Nephron (organoid): Measurements from ENCODE around the gene DAB2.

ENCODE experiments used
- H3K27ac Mint-ChIP-seq, 3 experiments: 2 replicates each; pipeline ENCODE4 v1.8.0; 2020; ENCODE audit warnings: mixed read lengths in 3 of 3, mild to moderate bottlenecking in 2 of 3, moderate library complexity in 1 of 3
- H3K27me3 Mint-ChIP-seq: 2 replicates; pipeline ENCODE4 v1.8.0; 2021; ENCODE audit warnings: low read depth, mild to moderate bottlenecking, moderate library complexity, mixed read lengths
- H3K36me3 Mint-ChIP-seq: 2 replicates; pipeline ENCODE4 v1.8.0; 2020; ENCODE audit warnings: low read depth, mixed read lengths
- H3K4me1 Mint-ChIP-seq: 2 replicates; pipeline ENCODE4 v1.8.0; 2020; ENCODE audit warnings: mixed read lengths
- H3K4me3 Mint-ChIP-seq, 3 experiments: 2 replicates each; pipeline ENCODE4 v1.8.0; 2020; ENCODE audit warnings: mild to moderate bottlenecking in 3 of 3, mixed read lengths in 3 of 3, moderate library complexity in 2 of 3
- H3K9me3 Mint-ChIP-seq: 2 replicates; pipeline ENCODE4 v1.8.0; 2020; ENCODE audit warnings: mixed read lengths
- TF ChIP-seq, protein P1 (sequence below), 3 experiments: fragments of 200-600 bp; sonication (generic); IDR thresholded peaks; one replicate each; pipeline ENCODE4 v1.5.0; 2021; ENCODE audit warnings: antibody characterized with exemption in 3 of 3; ENCODE audit not compliant: unreplicated experiment in 3 of 3

Gene DAB2

DNA sequence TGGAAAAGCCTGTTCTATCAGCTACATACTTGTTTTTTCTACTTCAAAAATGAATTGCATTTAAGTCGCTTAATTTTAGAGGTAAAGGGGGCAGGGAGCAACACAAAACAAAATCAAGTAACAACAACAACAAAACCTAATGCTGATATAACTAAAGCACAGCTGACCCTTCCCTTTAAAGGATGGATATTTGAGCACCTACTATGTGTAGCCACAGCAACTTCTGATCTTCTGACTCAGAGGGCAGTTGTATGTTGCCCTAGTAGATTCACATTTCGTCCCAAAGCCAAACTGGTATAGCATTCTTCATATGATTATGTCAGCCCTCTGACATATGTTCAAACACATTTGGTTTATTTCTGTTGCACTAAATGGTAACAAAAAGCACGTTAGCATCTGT, 6.8 kb downstream of the DAB2 start:
- Mint-ChIP-seq H3K36me3 (peaks cover 10% of the 10 kb centered on the region), H3K4me3 (no peak overlapping the region), H3K9me3 (no peaks in the 10 kb centered on the region), H3K27ac (no peak overlapping the region), H3K4me1 (peaks cover 29% of the 10 kb centered on the region), H3K27me3 (peaks cover under 1% of the 10 kb centered on the region)
- TF ChIP-seq, protein P1, sequence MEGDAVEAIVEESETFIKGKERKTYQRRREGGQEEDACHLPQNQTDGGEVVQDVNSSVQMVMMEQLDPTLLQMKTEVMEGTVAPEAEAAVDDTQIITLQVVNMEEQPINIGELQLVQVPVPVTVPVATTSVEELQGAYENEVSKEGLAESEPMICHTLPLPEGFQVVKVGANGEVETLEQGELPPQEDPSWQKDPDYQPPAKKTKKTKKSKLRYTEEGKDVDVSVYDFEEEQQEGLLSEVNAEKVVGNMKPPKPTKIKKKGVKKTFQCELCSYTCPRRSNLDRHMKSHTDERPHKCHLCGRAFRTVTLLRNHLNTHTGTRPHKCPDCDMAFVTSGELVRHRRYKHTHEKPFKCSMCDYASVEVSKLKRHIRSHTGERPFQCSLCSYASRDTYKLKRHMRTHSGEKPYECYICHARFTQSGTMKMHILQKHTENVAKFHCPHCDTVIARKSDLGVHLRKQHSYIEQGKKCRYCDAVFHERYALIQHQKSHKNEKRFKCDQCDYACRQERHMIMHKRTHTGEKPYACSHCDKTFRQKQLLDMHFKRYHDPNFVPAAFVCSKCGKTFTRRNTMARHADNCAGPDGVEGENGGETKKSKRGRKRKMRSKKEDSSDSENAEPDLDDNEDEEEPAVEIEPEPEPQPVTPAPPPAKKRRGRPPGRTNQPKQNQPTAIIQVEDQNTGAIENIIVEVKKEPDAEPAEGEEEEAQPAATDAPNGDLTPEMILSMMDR (IDR thresholded peaks at IDR 0.05; ENCODE audit: unreplicated experiment in 3 of 3): no peak

DNA sequence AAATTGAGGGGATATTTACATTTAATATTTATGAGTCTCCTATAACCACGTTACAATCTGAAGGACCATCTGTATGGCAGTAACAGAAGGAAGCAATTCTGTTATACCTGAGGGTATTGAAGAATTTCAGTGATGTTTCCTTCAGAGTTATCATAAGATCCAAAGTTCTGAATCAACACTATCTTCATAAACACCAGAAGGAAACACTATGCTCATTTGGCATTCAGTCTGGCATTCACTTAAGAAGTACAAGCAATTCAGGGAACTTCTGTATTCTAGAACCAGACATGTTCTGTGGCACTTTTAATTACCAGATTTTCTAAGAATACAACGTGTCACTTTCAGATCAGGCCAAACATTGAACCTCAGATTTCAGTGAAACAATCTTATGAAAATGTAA, 9.6 kb downstream of the DAB2 start:
- no peak overlapping the region for H3K4me3 Mint-ChIP-seq
- no peak overlapping the region for H3K27ac Mint-ChIP-seq
- H3K36me3 Mint-ChIP-seq: peaks cover 10% of the 10 kb centered on the region
- H3K9me3 Mint-ChIP-seq: no peaks in the 10 kb centered on the region
- H3K4me1 Mint-ChIP-seq: peaks cover 20% of the 10 kb centered on the region
- peaks cover 4% of the 10 kb centered on the region for H3K27me3 Mint-ChIP-seq
- TF ChIP-seq, protein P1 (IDR thresholded peaks at IDR 0.05; ENCODE audit: unreplicated experiment in 3 of 3): no peak

- TF ChIP-seq, protein P1 (IDR thresholded peaks at IDR 0.05; ENCODE audit: unreplicated experiment in 3 of 3): no peak
- peaks cover 4% of the 10 kb centered on the region for H3K27me3 Mint-ChIP-seq
- H3K9me3 Mint-ChIP-seq: no peaks in the 10 kb centered on the region
- H3K4me1 Mint-ChIP-seq: peaks cover 22% of the 10 kb centered on the region
- no peak overlapping the region for H3K27ac Mint-ChIP-seq
- H3K4me3 Mint-ChIP-seq: no peak overlapping the region
- peaks cover 10% of the 10 kb centered on the region for H3K36me3 Mint-ChIP-seq
Measured at GRCh38 chr5:39414426-39414825, 10.4 kb downstream of the DAB2 start.

DNA sequence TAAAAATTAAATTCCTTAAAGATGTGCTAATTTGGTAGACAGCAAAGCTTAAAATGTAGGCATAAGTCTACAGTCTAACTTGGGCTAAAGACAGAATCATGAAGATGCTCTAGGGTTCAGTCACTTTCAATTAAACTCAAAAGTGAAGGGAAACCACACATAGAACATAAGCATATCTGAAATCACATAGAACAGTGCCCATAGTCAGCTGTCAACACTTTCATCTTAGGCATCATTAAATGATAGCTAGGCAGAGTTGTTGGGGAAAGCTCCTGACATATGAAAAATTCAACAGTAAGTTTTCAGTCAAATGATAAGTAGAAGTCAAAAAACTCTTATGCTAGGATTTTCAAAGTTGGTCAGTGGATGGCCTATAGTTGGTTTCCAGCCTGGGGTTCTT, 11.0 kb downstream of the DAB2 start:
- no peak overlapping the region for H3K4me3 Mint-ChIP-seq
- peaks cover 21% of the 10 kb centered on the region for H3K4me1 Mint-ChIP-seq
- H3K27me3 Mint-ChIP-seq: peaks cover 4% of the 10 kb centered on the region
- H3K27ac Mint-ChIP-seq: no peak overlapping the region
- no peaks in the 10 kb centered on the region for H3K9me3 Mint-ChIP-seq
- H3K36me3 Mint-ChIP-seq: peaks cover 10% of the 10 kb centered on the region
- TF ChIP-seq, protein P1 (IDR thresholded peaks at IDR 0.05; ENCODE audit: unreplicated experiment in 3 of 3): no peak

DNA sequence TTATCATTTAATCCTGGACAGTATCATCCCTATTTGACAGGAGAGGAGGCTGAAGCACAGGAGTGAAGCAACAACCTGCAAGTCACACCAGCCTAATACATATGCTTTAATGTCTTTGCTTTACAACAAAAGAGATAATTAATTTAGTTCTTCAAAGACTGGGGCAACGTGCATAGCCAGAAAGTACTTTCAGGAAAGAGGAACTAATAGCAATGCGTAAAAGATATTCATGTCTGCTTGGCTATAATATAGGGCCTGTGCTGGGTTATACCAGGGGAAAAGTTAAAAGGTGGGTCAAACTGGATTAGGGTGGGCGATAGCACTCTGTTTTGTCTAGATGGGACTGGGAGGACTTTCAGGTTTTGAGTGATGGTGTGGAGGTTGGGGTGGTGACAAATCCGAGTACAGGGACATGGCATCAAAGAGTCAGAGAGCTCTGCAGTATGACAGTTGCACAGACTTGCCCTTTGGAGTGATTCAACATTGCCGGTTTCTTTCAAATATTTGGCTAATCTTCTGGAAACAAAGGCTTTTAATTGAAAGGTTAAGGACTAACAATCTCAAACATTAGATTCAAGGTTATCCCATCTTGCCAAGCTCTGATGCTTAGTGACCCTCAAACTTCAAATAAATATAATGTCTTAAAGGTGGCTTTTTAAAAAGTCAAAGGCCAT, 11.9 kb downstream of the DAB2 start:
- Mint-ChIP-seq H3K27ac (peak overlapping the region in 1 of 3 experiments; percentile 11), H3K27me3 (peaks cover 4% of the 10 kb centered on the region), H3K4me3 (no peak overlapping the region)

More for the DNA sequence above, 11.9 kb downstream of the DAB2 start:
- H3K9me3 Mint-ChIP-seq: no peaks in the 10 kb centered on the region
- peaks cover 10% of the 10 kb centered on the region for H3K36me3 Mint-ChIP-seq
- TF ChIP-seq, protein P1 (IDR thresholded peaks at IDR 0.05; ENCODE audit: unreplicated experiment in 3 of 3): no peak
- H3K4me1 Mint-ChIP-seq: peaks cover 26% of the 10 kb centered on the region
